Measurements from ENCODE around the gene TARS2.

DNA sequence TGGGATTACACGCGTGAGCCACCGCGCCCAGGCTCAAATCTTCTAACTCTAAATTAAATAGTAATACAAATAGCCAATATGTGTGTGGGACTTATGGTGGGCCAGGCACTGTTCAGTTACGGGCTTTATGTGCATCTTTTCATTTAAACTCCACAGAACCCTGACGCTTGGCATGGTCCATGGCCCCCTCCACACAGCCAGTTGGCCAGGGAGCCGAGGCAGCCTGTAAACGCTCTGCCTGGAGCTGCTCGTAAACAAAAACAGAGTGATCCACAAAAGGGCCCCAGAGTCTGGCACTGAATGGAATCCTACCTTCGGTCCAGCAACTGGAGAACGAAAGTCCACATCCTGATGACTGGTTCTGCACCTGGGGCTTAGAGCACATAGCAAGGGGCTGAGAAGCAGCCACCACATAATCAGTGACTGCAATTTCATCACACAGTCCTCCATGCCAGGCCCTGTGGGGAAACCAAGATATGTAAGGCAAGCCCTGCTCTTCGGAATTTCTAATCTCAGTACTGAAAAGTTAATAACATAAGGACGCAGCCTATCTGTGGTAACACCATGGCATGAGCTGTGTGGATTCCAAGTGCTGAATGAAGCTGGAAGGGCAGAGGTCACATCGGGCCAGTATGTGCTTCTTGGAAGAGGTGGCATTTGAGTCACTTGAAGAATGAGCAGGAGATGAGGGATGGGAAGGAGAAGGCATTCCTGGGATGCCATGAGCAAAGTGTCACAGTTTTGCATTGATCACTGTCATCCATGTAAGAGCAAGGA lies 48.5 kb downstream of the TARS2 start:
- TF ChIP-seq EZH2 (IDR thresholded peaks at IDR 0.05; ENCODE audit: borderline replicate concordance) (no peak), CTCF (IDR thresholded peaks at IDR 0.05; ENCODE audit: poor library complexity) (no peak), EZH2phosphoT487 (IDR thresholded peaks at IDR 0.05; ENCODE audit: low read depth, severe bottlenecking, unreplicated experiment) (no peak)
